Measurements from ENCODE around the gene MAFG. TPM values are rescaled to one million over a fixed set of nuclear protein-coding genes. Genes with fewer than 3 reads are reported as not detected.

The MAFG gene
- total RNA-seq, 2 donors from 2014 or later: 8.3 to 14.5 TPM

GRCh38 chr17:81901167-81902022, 26.1 kb downstream of the MAFG start:
- DNase-seq: no peak

GRCh38 chr17:81900181-81900820, 27.2 kb downstream of the MAFG start:
- no peak for TF ChIP-seq CTCF (IDR thresholded peaks at IDR 0.05)
- no peak for TF ChIP-seq POLR2A (IDR thresholded peaks at IDR 0.05)
- Histone ChIP-seq H3K4me3 (no peak overlapping the region), H3K27me3 (no peaks in the 10 kb centered on the region), H3K9me3 (no peaks in the 10 kb centered on the region), H3K36me3 (replicated peaks in 1 of 2; ENCODE audit: insufficient read depth in 1 of 2, low read depth in 2 of 2) (peaks cover 2 to 4% of the 10 kb centered on the region in 2 donors), H3K4me1 (peaks cover 18% of the 10 kb centered on the region), H3K27ac (no peak overlapping the region)
- WGBS, 2 donors: 77 to 81% methylated on average over 3 to 18 of the region's 18 CpGs
- ATAC-seq (no peak), DNase-seq (no peak)
- intact Hi-C loops (cut with DNase I): no loop called here

More at GRCh38 chr17:81901167-81902022, 26.1 kb downstream of the MAFG start:
- TF ChIP-seq CTCF (IDR thresholded peaks at IDR 0.05): no peak
- no peak for TF ChIP-seq POLR2A (IDR thresholded peaks at IDR 0.05)
- Histone ChIP-seq H3K36me3 (replicated peaks in 1 of 2; ENCODE audit: insufficient read depth in 1 of 2, low read depth in 2 of 2) (peaks cover 2 to 4% of the 10 kb centered on the region in 2 donors), H3K27me3 (no peaks in the 10 kb centered on the region), H3K27ac (no peak overlapping the region), H3K4me1 (peaks cover 18% of the 10 kb centered on the region), H3K4me3 (no peak overlapping the region), H3K9me3 (no peaks in the 10 kb centered on the region)
- intact Hi-C loops (cut with DNase I): no loop called here
- no peak for ATAC-seq
- 72 to 92% methylated on average over 5 to 15 of the region's 21 CpGs for WGBS, 2 donors

GRCh38 chr17:81899514-81900166, 27.9 kb downstream of the MAFG start:
- Histone ChIP-seq H3K36me3 (replicated peaks in 1 of 2; ENCODE audit: insufficient read depth in 1 of 2, low read depth in 2 of 2) (peaks cover 2 to 4% of the 10 kb centered on the region in 2 donors), H3K4me3 (no peak overlapping the region), H3K27me3 (no peaks in the 10 kb centered on the region), H3K9me3 (no peaks in the 10 kb centered on the region), H3K27ac (no peak overlapping the region), H3K4me1 (peaks cover 18% of the 10 kb centered on the region)
- TF ChIP-seq CTCF (IDR thresholded peaks at IDR 0.05) (no peak), POLR2A (IDR thresholded peaks at IDR 0.05) (no peak)
- DNase-seq: no peak
- no peak for ATAC-seq
- WGBS, 2 donors: 90 to 93% methylated on average over 12 to 19 of the region's 22 CpGs
- intact Hi-C loops (cut with DNase I): no loop called here

- Histone ChIP-seq H3K9me3 (no peaks in the 10 kb centered on the region), H3K27ac (no peak overlapping the region), H3K4me3 (no peak overlapping the region), H3K4me1 (peaks cover 18% of the 10 kb centered on the region), H3K36me3 (replicated peaks in 1 of 2; ENCODE audit: insufficient read depth in 1 of 2, low read depth in 2 of 2) (peaks cover 4% of the 10 kb centered on the region in 2 donors), H3K27me3 (no peaks in the 10 kb centered on the region)
- TF ChIP-seq CTCF (IDR thresholded peaks at IDR 0.05): no peak
- no peak for TF ChIP-seq POLR2A (IDR thresholded peaks at IDR 0.05)
- intact Hi-C loops (cut with DNase I): no loop called here
- no peak for DNase-seq
- no peak for ATAC-seq
- 82% methylated on average over 9 of the region's 9 CpGs; no CpG with 5 or more reads in 1 of the 2 donors for WGBS, 2 donors
Measured at GRCh38 chr17:81898885-81899284, 28.6 kb downstream of the MAFG start.

All from body of pancreas (tissue), 4 donors.